ENCODE data around the gene LOXL1. TPM values are rescaled to one million over a fixed set of nuclear protein-coding genes. Genes with fewer than 3 reads are reported as not detected.

Gene LOXL1
- total and polyA plus RNA-seq, 11 donors = 20.7 to 79.5 (median 30.4) TPM

GRCh38 chr15:73932381-73933191 lies 6.3 kb downstream of the LOXL1 start:
- H3K4me1 ChIP-seq = peaks cover 0 to 83% (median 33%) of the 10 kb centered on the region in 12 donors
- H3K9me3 ChIP-seq = no peaks in the 10 kb centered on the region
- DNase-seq (peak in 2 of 5 donors; percentile 29 to 31), ATAC-seq (peak in 1 of 4 donors; percentile 5)
- intact Hi-C loops (cut with DNase I) = no loop called here
- H3K27me3 ChIP-seq = peaks cover 0 to 8% (median 0%) of the 10 kb centered on the region in 9 donors
- no peak for TF ChIP-seq POLR2A (IDR thresholded peaks at IDR 0.05)
- TF ChIP-seq CTCF (IDR thresholded peaks at IDR 0.05) = no peak
- 47 to 73% (median 58%) methylated on average over 6 of the region's 6 CpGs for WGBS, 4 donors
- peak overlapping the region in 3 of 12 donors; percentile 23 to 97 (median 59) for H3K27ac ChIP-seq
- H3K4me3 ChIP-seq = no peak overlapping the region
- peaks cover 0 to 3% (median 0%) of the 10 kb centered on the region in 9 donors for H3K36me3 ChIP-seq

GRCh38 chr15:73934281-73934680 lies 8.0 kb downstream of the LOXL1 start:
- peak in 2 of 5 donors; percentile 15 to 35 for DNase-seq
- H3K4me1 ChIP-seq = peaks cover 0 to 75% (median 20%) of the 10 kb centered on the region in 12 donors

GRCh38 chr15:73935547-73935946 lies 9.3 kb downstream of the LOXL1 start:
- Histone ChIP-seq H3K27me3 (no peaks in the 10 kb centered on the region), H3K4me3 (no peak overlapping the region), H3K27ac (peak overlapping the region in 1 of 12 donors; percentile 34), H3K4me1 (peaks cover 0 to 76% (median 19%) of the 10 kb centered on the region in 12 donors), H3K36me3 (peaks cover 0 to 3% (median 0%) of the 10 kb centered on the region in 9 donors), H3K9me3 (no peaks in the 10 kb centered on the region)
- intact Hi-C loops (cut with DNase I) = no loop called here
- WGBS, 4 donors = 88 to 98% (median 93%) methylated on average over 3 to 4 of the region's 4 CpGs
- peak in 3 of 5 donors; percentile 22 to 34 (median 26) for DNase-seq
- TF ChIP-seq POLR2A (IDR thresholded peaks at IDR 0.05) (no peak), CTCF (IDR thresholded peaks at IDR 0.05) (no peak)
- ATAC-seq = no peak

More at GRCh38 chr15:73934281-73934680, 8.0 kb downstream of the LOXL1 start:
- TF ChIP-seq POLR2A (IDR thresholded peaks at IDR 0.05) (no peak), CTCF (IDR thresholded peaks at IDR 0.05) (no peak)
- 74 to 81% (median 81%) methylated on average over 7 of the region's 7 CpGs for WGBS, 4 donors
- H3K9me3 ChIP-seq = no peaks in the 10 kb centered on the region
- H3K27me3 ChIP-seq = no peaks in the 10 kb centered on the region
- peak overlapping the region in 1 of 12 donors; percentile 97 for H3K27ac ChIP-seq
- peaks cover 0 to 3% (median 0%) of the 10 kb centered on the region in 9 donors for H3K36me3 ChIP-seq
- intact Hi-C loops (cut with DNase I) = no loop called here
- H3K4me3 ChIP-seq = no peak overlapping the region
- ATAC-seq = no peak

- TF ChIP-seq POLR2A (IDR thresholded peaks at IDR 0.05) (no peak), CTCF (IDR thresholded peaks at IDR 0.05) (no peak)
- 56 to 65% (median 60%) methylated on average over 5 of the region's 5 CpGs for WGBS, 4 donors
- ATAC-seq (no peak), DNase-seq (peak in 3 of 5 donors; percentile 21 to 51 (median 27))
- Histone ChIP-seq H3K9me3 (no peaks in the 10 kb centered on the region), H3K36me3 (peaks cover 0 to 3% (median 0%) of the 10 kb centered on the region in 9 donors), H3K27ac (peak overlapping the region in 3 of 12 donors; percentile 39 to 60 (median 54)), H3K27me3 (no peaks in the 10 kb centered on the region), H3K4me3 (no peak overlapping the region), H3K4me1 (peaks cover 0 to 76% (median 25%) of the 10 kb centered on the region in 12 donors)
- intact Hi-C loops (cut with DNase I) = no loop called here
Observed at GRCh38 chr15:73936181-73936580, 9.9 kb downstream of the LOXL1 start.

All from heart left ventricle (tissue), 16 donors.